HEK293 (cell line): ENCODE data around the gene ZNF506.

Source experiments
- CTCF ChIP-seq: fragments of 450-650 bp; formaldehyde crosslinking; IDR thresholded peaks from 2 replicates; pipeline ENCODE4 v1.5.1; 2016; ENCODE audit warnings: missing biosample characterization, missing genetic modification characterization
- REST ChIP-seq: fragments of 450-650 bp; formaldehyde crosslinking; IDR thresholded peaks from 2 replicates; pipeline ENCODE4 v1.5.1; 2016; ENCODE audit warnings: missing biosample characterization, missing genetic modification characterization
- TRIM28 ChIP-seq: IDR thresholded peaks from 2 replicates; pipeline ENCODE4 v1.6.1; 2011; ENCODE audit warnings: low read length, control low read depth, borderline replicate concordance
- YY1 ChIP-seq: fragments of 450-650 bp; formaldehyde crosslinking; IDR thresholded peaks from 2 replicates; pipeline ENCODE4 v1.5.1; 2018; ENCODE audit warnings: missing biosample characterization, missing genetic modification characterization
- ZBTB21 ChIP-seq: fragments of 450-650 bp; formaldehyde crosslinking; IDR thresholded peaks from 2 replicates; pipeline ENCODE4 v1.5.1; 2017; ENCODE audit warnings: missing biosample characterization, missing genetic modification characterization
- ZBTB49 ChIP-seq: fragments of 450-650 bp; formaldehyde crosslinking; IDR thresholded peaks from 2 replicates; pipeline ENCODE4 v1.5.1; 2016; ENCODE audit warnings: missing biosample characterization, missing genetic modification characterization, low read depth
- ZNF274 ChIP-seq, 2 experiments: fragments of 200-500 bp in 1 of 2; fragments of 450-650 bp in 1 of 2; sonication (Bioruptor generic) in 1 of 2; formaldehyde crosslinking in 1 of 2; IDR thresholded peaks; 2 replicates each; pipeline versions ENCODE4 v1.5.1 to v1.6.1; 2014 to 2016; ENCODE audit warnings: borderline replicate concordance in 1 of 2, inconsistent platforms in 1 of 2, low read length in 1 of 2, missing biosample characterization in 1 of 2, missing genetic modification characterization in 1 of 2
- ZNF473 ChIP-seq: fragments of 450-650 bp; formaldehyde crosslinking; IDR thresholded peaks from 2 replicates; pipeline ENCODE4 v1.5.1; 2017; ENCODE audit warnings: missing biosample characterization, missing genetic modification characterization
- ZNF510 ChIP-seq: fragments of 450-650 bp; formaldehyde crosslinking; IDR thresholded peaks from 2 replicates; pipeline ENCODE4 v1.5.1; 2018; ENCODE audit warnings: mild to moderate bottlenecking, missing genetic modification characterization, missing biosample characterization; ENCODE audit not compliant: insufficient replicate concordance
- ZNF518A ChIP-seq: fragments of 450-650 bp; formaldehyde crosslinking; conservative IDR thresholded peaks from 2 replicates; pipeline ENCODE4 v1.5.1; 2016; ENCODE audit warnings: low read depth, missing biosample characterization, missing genetic modification characterization
- ZNF549 ChIP-seq: fragments of 450-650 bp; IDR thresholded peaks from 2 replicates; pipeline ENCODE4 v1.5.1; 2018; ENCODE audit warnings: missing biosample characterization, missing genetic modification characterization, mild to moderate bottlenecking, inconsistent platforms, moderate library complexity
- ZNF610 ChIP-seq: fragments of 450-650 bp; formaldehyde crosslinking; IDR thresholded peaks from 2 replicates; pipeline ENCODE4 v1.5.1; 2016; ENCODE audit warnings: missing biosample characterization, missing genetic modification characterization, borderline replicate concordance
- ZNF707 ChIP-seq: fragments of 450-650 bp; formaldehyde crosslinking; IDR thresholded peaks from 2 replicates; pipeline ENCODE4 v1.5.1; 2016; ENCODE audit warnings: missing biosample characterization, missing genetic modification characterization
- ZSCAN16 ChIP-seq: fragments of 450-650 bp; formaldehyde crosslinking; IDR thresholded peaks from 2 replicates; pipeline ENCODE4 v1.5.1; 2016; ENCODE audit warnings: missing biosample characterization, missing genetic modification characterization

- TF ChIP-seq YY1 (tag by site-specific recombination) (no peak), CTCF (no peak), ZNF274 (IDR thresholded peaks at IDR 0.05; ENCODE audit: low read length) (no peak), ZNF274 (tag by site-specific recombination; IDR thresholded peaks at IDR 0.05; ENCODE audit: borderline replicate concordance) (no peak), ZSCAN16 (no peak), ZBTB49 (tag by site-specific recombination) (no peak), ZNF707 (tag by site-specific recombination) (no peak), ZBTB21 (no peak), ZNF549 (tag by site-specific recombination) (no peak), REST (no peak), TRIM28 (no peak), ZNF518A (tag by site-specific recombination) (no peak), ZNF473 (no peak), ZNF510 (tag by site-specific recombination) (no peak), ZNF610 (tag by site-specific recombination) (no peak)
Observed at GRCh38 chr19:19746286-19747213, 75.0 kb downstream of the ZNF506 start.
